PC-9 (cell line): ENCODE results near the gene FGF14.

Experiments
- CTCF ChIP-seq: fragments of 200-600 bp; sonication (generic); conservative IDR thresholded peaks from 2 replicates; pipeline ENCODE4 v1.6.1; 2017; ENCODE audit warnings: mixed run types, antibody characterized with exemption, mild to moderate bottlenecking, moderate library complexity
- EZH2 ChIP-seq: fragments of 200-600 bp; sonication (generic); IDR thresholded peaks from 2 replicates; pipeline ENCODE4 v1.8.0; 2017; ENCODE audit warnings: antibody characterized with exemption, low read depth

- TF ChIP-seq CTCF: no peak
- TF ChIP-seq EZH2: no peak
These were observed 399.6 kb downstream of the FGF14 start for GRCh38 chr13:102002287-102002686.
